ENCODE results near the gene GAB1. TPM values are rescaled to one million over a fixed set of nuclear protein-coding genes. Genes with fewer than 3 reads are reported as not detected.
A peak's percentile ranks its signal among the peaks of the same experiment; 100 is the strongest.

The GAB1 gene
- total and polyA plus RNA-seq, 8 donors, result 43.5 to 109 (median 90.7) TPM

DNA sequence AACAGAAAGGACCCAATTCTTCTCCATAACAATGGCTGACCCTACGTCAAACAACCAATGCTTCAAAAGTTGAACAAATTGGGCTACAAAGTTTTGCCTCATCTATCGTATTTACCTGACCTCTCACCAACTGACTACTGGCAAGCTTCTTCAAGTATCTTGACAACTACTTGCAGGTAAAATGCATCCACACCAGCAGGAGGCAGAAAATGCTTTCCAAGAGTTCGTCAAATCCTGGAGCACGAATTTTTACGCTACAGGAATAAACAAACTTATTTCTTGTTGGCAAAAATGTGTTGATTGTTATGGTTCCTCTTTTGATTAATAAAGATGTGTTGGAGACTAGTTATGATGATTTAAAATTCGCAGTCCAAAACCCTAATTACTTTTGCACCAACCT is 6.7 kb upstream of the GAB1 start:
- Histone ChIP-seq H3K4me1 (peaks cover 0 to 3% of the 10 kb centered on the region in 2 donors), H3K4me3 (no peak overlapping the region), H3K27ac (no peak overlapping the region), H3K27me3 (no peaks in the 10 kb centered on the region), H3K9me3 (no peaks in the 10 kb centered on the region), H3K36me3 (no peaks in the 10 kb centered on the region)
- no peak for ATAC-seq
- DNase-seq, result no peak
- intact Hi-C loops (cut with DNase I), result no loop called here
- TF ChIP-seq, protein P1, sequence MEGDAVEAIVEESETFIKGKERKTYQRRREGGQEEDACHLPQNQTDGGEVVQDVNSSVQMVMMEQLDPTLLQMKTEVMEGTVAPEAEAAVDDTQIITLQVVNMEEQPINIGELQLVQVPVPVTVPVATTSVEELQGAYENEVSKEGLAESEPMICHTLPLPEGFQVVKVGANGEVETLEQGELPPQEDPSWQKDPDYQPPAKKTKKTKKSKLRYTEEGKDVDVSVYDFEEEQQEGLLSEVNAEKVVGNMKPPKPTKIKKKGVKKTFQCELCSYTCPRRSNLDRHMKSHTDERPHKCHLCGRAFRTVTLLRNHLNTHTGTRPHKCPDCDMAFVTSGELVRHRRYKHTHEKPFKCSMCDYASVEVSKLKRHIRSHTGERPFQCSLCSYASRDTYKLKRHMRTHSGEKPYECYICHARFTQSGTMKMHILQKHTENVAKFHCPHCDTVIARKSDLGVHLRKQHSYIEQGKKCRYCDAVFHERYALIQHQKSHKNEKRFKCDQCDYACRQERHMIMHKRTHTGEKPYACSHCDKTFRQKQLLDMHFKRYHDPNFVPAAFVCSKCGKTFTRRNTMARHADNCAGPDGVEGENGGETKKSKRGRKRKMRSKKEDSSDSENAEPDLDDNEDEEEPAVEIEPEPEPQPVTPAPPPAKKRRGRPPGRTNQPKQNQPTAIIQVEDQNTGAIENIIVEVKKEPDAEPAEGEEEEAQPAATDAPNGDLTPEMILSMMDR (IDR thresholded peaks at IDR 0.05), result no peak

DNA sequence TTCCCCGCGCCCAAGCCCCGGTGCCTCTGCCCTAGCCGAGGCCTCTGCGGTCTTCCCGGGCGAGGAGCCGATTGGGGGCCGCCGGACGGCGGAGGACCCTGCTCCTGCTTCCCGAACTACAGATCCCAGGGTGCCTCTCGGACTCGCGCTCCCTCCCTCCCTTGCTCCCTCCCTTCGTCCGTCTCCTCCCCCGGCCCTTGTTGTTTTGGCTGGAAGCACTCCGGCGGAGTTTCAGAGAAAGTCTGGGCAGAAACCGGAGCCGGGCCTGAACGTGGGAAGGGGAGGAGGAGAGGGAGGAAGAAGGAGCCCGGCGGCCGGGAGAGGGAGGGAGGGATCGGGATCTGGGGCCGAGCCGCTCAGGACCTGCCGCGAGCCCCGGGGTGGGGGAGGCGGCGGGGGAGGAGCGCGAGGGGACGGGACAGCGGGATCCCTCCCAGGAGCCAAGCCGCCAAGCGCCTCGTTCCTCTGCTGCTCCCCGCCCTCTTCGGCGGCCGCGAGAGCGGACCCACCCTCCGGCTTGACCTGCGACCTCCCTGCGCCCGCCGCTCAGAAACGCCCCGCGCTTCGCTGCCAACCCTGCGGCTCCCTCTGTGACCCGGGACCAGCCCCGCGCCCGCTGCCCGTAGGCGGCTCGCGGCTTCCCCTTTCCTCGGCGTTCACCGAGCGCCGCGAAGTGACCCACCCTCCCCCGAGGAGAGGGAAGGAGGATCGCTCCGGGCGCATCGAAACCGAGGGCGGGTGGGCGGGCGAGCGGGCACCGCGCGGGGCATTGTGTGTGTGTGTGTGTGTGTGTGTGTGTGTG is 496 bp upstream of the GAB1 start:
- ATAC-seq, result peak; percentile 89
- Histone ChIP-seq H3K4me3 (peak overlapping the region; percentile 86 to 90), H3K27me3 (peaks cover 0 to 10% of the 10 kb centered on the region in 2 donors), H3K4me1 (peaks cover 0 to 37% of the 10 kb centered on the region in 2 donors), H3K9me3 (no peaks in the 10 kb centered on the region), H3K36me3 (no peaks in the 10 kb centered on the region), H3K27ac (peak overlapping the region; percentile 92 to 96)
- intact Hi-C loops (cut with DNase I), result no loop called here
- DNase-seq, result peak; percentile 94 to 96 (median 95)
- TF ChIP-seq, protein P1 (IDR thresholded peaks at IDR 0.05), result no peak

DNA sequence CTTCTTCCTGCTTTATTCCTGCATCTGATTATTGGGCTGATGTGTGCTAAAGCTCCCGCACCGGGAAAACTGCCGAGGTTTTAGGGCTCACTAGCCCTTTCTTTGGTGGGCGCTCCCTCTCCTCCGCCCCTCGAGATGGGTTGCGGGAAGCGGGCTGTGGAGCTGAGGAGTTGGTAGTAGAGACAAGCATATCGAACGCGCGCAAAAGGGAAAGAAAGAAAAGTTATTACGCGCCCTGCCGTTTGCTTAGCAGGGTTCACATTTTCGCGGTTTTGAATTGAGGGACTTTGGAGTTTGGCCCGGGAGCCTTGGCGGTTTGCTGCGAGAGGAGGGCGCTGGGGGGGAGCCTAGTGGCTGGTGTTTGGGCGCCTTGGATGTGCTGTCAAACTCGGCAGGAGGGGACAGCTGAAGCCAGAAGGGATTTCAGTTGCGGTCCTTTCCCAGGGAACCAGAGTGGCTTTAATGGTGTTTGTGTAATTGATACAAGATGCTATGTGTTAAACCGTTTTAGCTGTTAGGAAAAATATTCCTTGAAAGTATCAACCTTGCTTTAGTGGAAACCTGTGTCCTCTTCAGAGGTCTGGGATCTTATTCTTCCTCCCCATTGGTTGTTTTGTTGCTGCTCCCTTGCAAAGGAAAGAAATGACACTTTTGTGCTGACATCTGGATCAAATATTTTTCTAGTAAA is 1.1 kb downstream of the GAB1 start:
- intact Hi-C loops (cut with DNase I), result no loop called here

DNA sequence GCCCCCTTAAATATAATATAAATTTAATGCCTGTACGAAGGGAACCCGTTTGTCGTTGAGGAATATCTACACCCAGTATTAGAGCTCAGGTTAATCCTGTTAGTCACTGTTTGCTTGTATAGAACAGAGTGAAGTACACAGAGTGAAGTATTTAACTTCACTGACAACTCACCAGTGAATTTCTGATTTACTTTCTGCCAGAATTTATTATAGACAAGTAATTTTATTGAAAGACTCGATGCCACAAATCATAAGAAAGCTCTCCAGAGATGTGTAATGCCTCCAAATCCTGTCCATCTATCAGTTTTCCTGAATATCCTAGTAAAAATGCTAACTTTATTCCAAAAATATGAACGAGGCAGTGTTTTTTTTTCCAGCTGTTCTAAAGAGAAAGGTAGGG is 1.6 kb downstream of the GAB1 start:
- Histone ChIP-seq H3K9me3 (no peaks in the 10 kb centered on the region), H3K27ac (peak overlapping the region; percentile 92 to 96), H3K4me3 (peak overlapping the region; percentile 86 to 90), H3K27me3 (peaks cover 0 to 10% of the 10 kb centered on the region in 2 donors), H3K4me1 (peaks cover 2 to 41% of the 10 kb centered on the region in 2 donors), H3K36me3 (no peaks in the 10 kb centered on the region)
- no peak for ATAC-seq
- no peak for DNase-seq
- intact Hi-C loops (cut with DNase I), result no loop called here
- TF ChIP-seq, protein P1 (IDR thresholded peaks at IDR 0.05), result no peak

More for the DNA sequence above, 1.1 kb downstream of the GAB1 start:
- Histone ChIP-seq H3K36me3 (no peaks in the 10 kb centered on the region), H3K4me1 (peaks cover 0 to 40% of the 10 kb centered on the region in 2 donors), H3K9me3 (no peaks in the 10 kb centered on the region), H3K4me3 (peak overlapping the region; percentile 86 to 90), H3K27ac (peak overlapping the region; percentile 92 to 96), H3K27me3 (peaks cover 0 to 10% of the 10 kb centered on the region in 2 donors)
- peak; percentile 4 for ATAC-seq
- peak; percentile 56 to 76 (median 68) for DNase-seq
- TF ChIP-seq, protein P1 (IDR thresholded peaks at IDR 0.05), result no peak

DNA sequence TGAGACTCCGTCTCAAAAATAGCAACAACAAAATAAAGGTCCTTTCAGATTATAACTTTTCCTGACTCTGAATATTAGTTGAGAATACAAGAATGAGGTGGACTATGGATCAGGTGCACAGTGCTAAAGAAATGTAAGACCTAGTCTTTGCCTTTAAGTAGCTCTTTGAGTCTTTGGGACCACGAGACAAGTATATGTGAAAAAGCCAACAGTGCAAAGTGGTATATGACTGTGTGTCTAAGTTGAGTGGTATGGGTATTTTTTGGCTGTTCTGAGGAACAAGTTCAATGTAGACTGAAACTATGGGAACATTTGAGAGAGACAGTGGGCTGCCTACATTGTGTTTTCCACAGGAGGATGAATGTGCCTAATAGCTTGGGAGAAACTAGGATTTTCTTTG is 2.8 kb downstream of the GAB1 start:
- TF ChIP-seq, protein P1 (IDR thresholded peaks at IDR 0.05), result no peak
- no peaks in the 10 kb centered on the region for H3K36me3 ChIP-seq
- peaks cover 13 to 53% of the 10 kb centered on the region in 2 donors for H3K4me1 ChIP-seq
- ATAC-seq (no peak), DNase-seq (no peak)
- no peak overlapping the region for H3K27ac ChIP-seq
- peaks cover 0 to 10% of the 10 kb centered on the region in 2 donors for H3K27me3 ChIP-seq
- intact Hi-C loops (cut with DNase I), result no loop called here
- peak overlapping the region in 1 of 2 donors; percentile 90 for H3K4me3 ChIP-seq
- no peaks in the 10 kb centered on the region for H3K9me3 ChIP-seq
